ENCODE measurements around the gene STAM.

DNA sequence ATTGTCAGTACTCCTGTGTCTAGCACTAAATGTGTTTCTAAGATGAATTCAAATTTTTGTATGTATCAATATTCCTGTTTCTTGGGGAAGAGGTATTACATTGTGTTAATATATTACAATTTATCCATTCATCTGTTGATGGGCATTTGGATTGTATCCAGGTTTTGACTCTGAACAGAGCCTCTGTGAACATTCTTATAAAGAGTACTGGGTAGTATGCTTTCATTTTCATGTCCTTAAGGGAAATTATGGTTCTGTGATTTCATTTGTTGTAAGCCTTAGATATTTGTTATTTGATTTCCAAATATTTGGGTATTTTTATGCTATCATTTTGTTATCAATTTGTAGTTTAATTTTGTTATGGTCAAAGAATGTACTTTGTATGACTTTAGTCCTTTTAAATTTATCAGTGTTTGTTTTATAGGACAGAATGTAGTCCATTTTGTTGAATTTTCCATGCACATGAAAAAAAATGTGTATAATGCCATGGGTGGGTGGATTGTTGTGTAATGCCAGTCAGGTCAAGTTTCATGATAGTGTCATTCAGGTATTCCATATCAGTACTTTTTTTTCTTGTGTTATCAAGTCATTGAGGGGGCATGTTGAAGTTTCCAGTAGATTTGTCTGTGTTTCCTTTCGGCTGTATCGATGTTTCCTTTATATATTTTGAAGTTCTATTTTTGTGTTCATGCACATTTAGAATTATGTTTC, 38.4 kb downstream of the STAM start:
- TF ChIP-seq CTCF (optimal IDR thresholded peaks at IDR 0.05 in 1 of 3, IDR thresholded peaks at IDR 0.05 in 1 of 3, conservative IDR thresholded peaks at IDR 0.05 in 1 of 3; ENCODE audit: extremely low read depth in 1 of 3, insufficient read depth in 2 of 3, low read length in 3 of 3) (no peak), EZH2 (IDR thresholded peaks at IDR 0.05; ENCODE audit: low read length) (no peak)

All from keratinocyte (primary cell).